Fibroblast of villous mesenchyme (primary cell): Measurements from ENCODE around the gene SYNJ2BP. TPM values are rescaled to one million over a fixed set of nuclear protein-coding genes. Genes with fewer than 3 reads are reported as not detected.

Experiments
- DNase-seq: peaks from one replicate; pipeline ENCODE4 v3.0.0-alpha.2; 2010; ENCODE audit warnings: low read depth
- H3K4me3 ChIP-seq: 2 replicates; pipeline ENCODE4 v1.5.1; 2011; ENCODE audit warnings: low read depth, mild to moderate bottlenecking, low read length
- CTCF ChIP-seq: IDR thresholded peaks from 2 replicates; pipeline ENCODE4 v1.5.1; 2012; ENCODE audit warnings: low read depth, mild to moderate bottlenecking, low read length; ENCODE audit not compliant: insufficient read depth
- total RNA-seq: library from RNA; depleted of rRNA; stranded (reverse); fragments of >200 nt; gene quantifications from 2 replicates; pipeline ENCODE4 v1.2.3, GENCODE V29; 2012

The SYNJ2BP gene
- total RNA-seq, 1 donor = 20.7 TPM

- H3K4me3 ChIP-seq = no peak overlapping the region
- no peak for TF ChIP-seq CTCF
- DNase-seq = no peak
These were observed 15.2 kb downstream of the SYNJ2BP start for GRCh38 chr14:70401643-70402042.

GRCh38 chr14:70398706-70399431, 18.0 kb downstream of the SYNJ2BP start:
- TF ChIP-seq CTCF = no peak
- DNase-seq = no peak
- H3K4me3 ChIP-seq = no peak overlapping the region

GRCh38 chr14:70398280-70398679, 18.6 kb downstream of the SYNJ2BP start:
- DNase-seq = no peak
- no peak for TF ChIP-seq CTCF
- no peak overlapping the region for H3K4me3 ChIP-seq

- no peak overlapping the region for H3K4me3 ChIP-seq
- no peak for TF ChIP-seq CTCF
- no peak for DNase-seq
These were observed 19.1 kb downstream of the SYNJ2BP start for GRCh38 chr14:70397746-70398145.

GRCh38 chr14:70394674-70395306, 22.1 kb downstream of the SYNJ2BP start:
- TF ChIP-seq CTCF = no peak

GRCh38 chr14:70392676-70393075, 24.2 kb downstream of the SYNJ2BP start:
- no peak for DNase-seq
- TF ChIP-seq CTCF = no peak
- H3K4me3 ChIP-seq = no peak overlapping the region

More at GRCh38 chr14:70394674-70395306, 22.1 kb downstream of the SYNJ2BP start:
- no peak overlapping the region for H3K4me3 ChIP-seq
- no peak for DNase-seq
